Keratinocyte (primary cell): Measurements from ENCODE around the gene CDKN1A. TPM values are rescaled to one million over a fixed set of nuclear protein-coding genes. Genes with fewer than 3 reads are reported as not detected.
A peak's percentile ranks its signal among the peaks of the same experiment; 100 is the strongest.

Experiments
- DNase-seq: peaks from one replicate; pipeline ENCODE4 v3.0.0-alpha.2; 2011; ENCODE audit warnings: low read depth, missing footprints, low spot score
- FAIRE-seq: peaks from 2 replicates; lab custom pipeline; 2011; peaks lifted over from hg19 to GRCh38; lab: Jason Lieb, UNC
- H2AFZ ChIP-seq: 2 replicates; pipeline ENCODE4 v1.6.0; 2012; ENCODE audit warnings: low read length, control low read depth, inconsistent platforms; ENCODE audit not compliant: control insufficient read depth
- H3K27ac ChIP-seq: 2 replicates; pipeline ENCODE4 v1.5.1; 2011; ENCODE audit warnings: low read length; ENCODE audit not compliant: control insufficient read depth, insufficient read depth
- H3K27me3 ChIP-seq: 3 replicates; pipeline ENCODE4 v1.6.0; 2011; ENCODE audit warnings: low read length; ENCODE audit not compliant: control insufficient read depth, insufficient read depth; ENCODE audit errors: extremely low read depth
- H3K36me3 ChIP-seq, 2 experiments: 2 replicates in 1 of 2; 3 replicates in 1 of 2; pipeline ENCODE4 v1.5.1; 2011; ENCODE audit warnings: low read length in 2 of 2, mild to moderate bottlenecking in 1 of 2; ENCODE audit not compliant: control insufficient read depth in 2 of 2, insufficient read depth in 2 of 2; ENCODE audit errors: extremely low read depth in 1 of 2
- H3K4me1 ChIP-seq: 3 replicates; pipeline ENCODE4 v1.5.1; 2011; ENCODE audit warnings: low read length; ENCODE audit not compliant: control insufficient read depth, insufficient read depth; ENCODE audit errors: extremely low read depth
- H3K4me2 ChIP-seq: 3 replicates; pipeline ENCODE4 v1.6.0; 2011; ENCODE audit warnings: low read depth, low read length; ENCODE audit not compliant: control insufficient read depth, insufficient read depth; ENCODE audit errors: extremely low read depth
- H3K4me3 ChIP-seq, 3 experiments: fragments of 200-600 bp in 1 of 3; sonication (generic) in 1 of 3; 2 replicates in 2 of 3; 3 replicates in 1 of 3; pipeline ENCODE4 v1.5.1; 2011 to 2016; ENCODE audit warnings: low read length in 3 of 3, mild to moderate bottlenecking in 3 of 3, control low read depth in 2 of 3, inconsistent platforms in 1 of 3, low read depth in 1 of 3, mixed read lengths in 1 of 3, mixed run types in 1 of 3, moderate library complexity in 1 of 3; ENCODE audit not compliant: control insufficient read depth in 2 of 3, insufficient read depth in 2 of 3; ENCODE audit errors: extremely low read depth in 1 of 3
- H3K79me2 ChIP-seq: 2 replicates; pipeline ENCODE4 v1.6.0; 2012; ENCODE audit warnings: low read length; ENCODE audit not compliant: control insufficient read depth, insufficient read depth
- H3K9ac ChIP-seq: 3 replicates; pipeline ENCODE4 v1.6.0; 2011; ENCODE audit warnings: low read length; ENCODE audit not compliant: control insufficient read depth, insufficient read depth; ENCODE audit errors: extremely low read depth
- H3K9me1 ChIP-seq: 3 replicates; pipeline ENCODE4 v1.6.0; 2011; ENCODE audit warnings: low read length; ENCODE audit not compliant: control insufficient read depth, insufficient read depth; ENCODE audit errors: extremely low read depth
- H3K9me3 ChIP-seq: 2 replicates; pipeline ENCODE4 v1.5.1; 2012; ENCODE audit warnings: low read depth, low read length; ENCODE audit not compliant: control insufficient read depth
- H4K20me1 ChIP-seq: 3 replicates; pipeline ENCODE4 v1.6.0; 2011; ENCODE audit warnings: low read length; ENCODE audit not compliant: control insufficient read depth, insufficient read depth; ENCODE audit errors: extremely low read depth
- CTCF ChIP-seq, 3 experiments: IDR thresholded peaks in 1 of 3; conservative IDR thresholded peaks in 1 of 3; optimal IDR thresholded peaks in 1 of 3; 2 replicates in 2 of 3; 3 replicates in 1 of 3; pipeline versions ENCODE3 to v1.5.1; 2011; ENCODE audit warnings: low read length in 3 of 3, mild to moderate bottlenecking in 3 of 3, moderate library complexity in 2 of 3, control low read depth in 1 of 3, inconsistent platforms in 1 of 3; ENCODE audit not compliant: insufficient read depth in 2 of 3; ENCODE audit errors: extremely low read depth in 1 of 3
- EZH2 ChIP-seq: IDR thresholded peaks from one replicate; pipeline ENCODE4 v1.6.1; 2012; ENCODE audit warnings: inconsistent platforms, mild to moderate bottlenecking, low read length, moderate library complexity
- dilution Hi-C: fragments of 300-500 bp; cut with MboI; formaldehyde crosslinking; loops from one replicate; pipeline ENCODE4 v1.7.0; 2020; ENCODE audit warnings: low sequenced_read_pairs; ENCODE audit not compliant: extremely low pct_ligation_motif_present
- polyA plus RNA-seq, 5 experiments: library from polyadenylated mRNA; depleted of rRNA in 3 of 5; stranded (reverse) in 3 of 5; stranded (forward) in 1 of 5; unstranded in 1 of 5; fragments of >200 nt; gene quantifications; 1 replicate in 1 of 5; 2 replicates in 3 of 5; 3 replicates in 1 of 5; pipeline versions ENCODE4 v1.2.1 to v1.2.3, GENCODE V29; 2011 to 2012; ENCODE audit warnings: missing spikeins in 2 of 5, low read depth in 1 of 5, low replicate concordance in 1 of 5

CDKN1A gene
- polyA plus RNA-seq, 1 donor (not counting 4 experiments of a cell fraction or from before 2014, with no cell fraction given) = 185 TPM

GRCh38 chr6:36691612-36692011 is 13.1 kb downstream of the CDKN1A start:
- no peak for DNase-seq
- H3K4me2 ChIP-seq = peak overlapping the region; percentile 17

GRCh38 chr6:36692220-36692619 is 13.7 kb downstream of the CDKN1A start:
- FAIRE-seq = no peak
- Histone ChIP-seq H3K36me3 (no peaks in the 10 kb centered on the region), H3K79me2 (no peaks in the 10 kb centered on the region), H3K27ac (no peak overlapping the region), H3K9me1 (peaks cover 4% of the 10 kb centered on the region), H3K27me3 (no peaks in the 10 kb centered on the region), H4K20me1 (no peaks in the 10 kb centered on the region), H3K9ac (no peak overlapping the region), H3K9me3 (no peaks in the 10 kb centered on the region), H3K4me2 (peak overlapping the region; percentile 14), H3K4me1 (peaks cover 28% of the 10 kb centered on the region), H2AFZ (no peak overlapping the region), H3K4me3 (no peak overlapping the region)
- dilution Hi-C loops = no loop called here
- TF ChIP-seq CTCF (optimal IDR thresholded peaks at IDR 0.05 in 1 of 3, IDR thresholded peaks at IDR 0.05 in 1 of 3, conservative IDR thresholded peaks at IDR 0.05 in 1 of 3; ENCODE audit: extremely low read depth in 1 of 3, insufficient read depth in 2 of 3, low read length in 3 of 3) (no peak), EZH2 (no peak)
- DNase-seq = no peak

More at GRCh38 chr6:36691612-36692011, 13.1 kb downstream of the CDKN1A start:
- Histone ChIP-seq H4K20me1 (peaks cover 5% of the 10 kb centered on the region), H3K9me1 (peaks cover 4% of the 10 kb centered on the region), H3K36me3 (peaks cover 4 to 6% of the 10 kb centered on the region in 2 experiments), H3K79me2 (no peaks in the 10 kb centered on the region), H3K27me3 (no peaks in the 10 kb centered on the region), H2AFZ (no peak overlapping the region), H3K27ac (no peak overlapping the region), H3K9ac (no peak overlapping the region), H3K4me1 (peaks cover 28% of the 10 kb centered on the region), H3K9me3 (no peaks in the 10 kb centered on the region), H3K4me3 (no peak overlapping the region)
- TF ChIP-seq CTCF (optimal IDR thresholded peaks at IDR 0.05 in 1 of 3, IDR thresholded peaks at IDR 0.05 in 1 of 3, conservative IDR thresholded peaks at IDR 0.05 in 1 of 3; ENCODE audit: extremely low read depth in 1 of 3, insufficient read depth in 2 of 3, low read length in 3 of 3) = no peak
- TF ChIP-seq EZH2 = no peak
- dilution Hi-C loops = no loop called here
- no peak for FAIRE-seq
